Activated CD8-positive, alpha-beta T cell treated with anti-CD3 and anti-CD28 coated beads for 36 hours (primary cell): ENCODE measurements around the gene BMERB1. TPM values are rescaled to one million over a fixed set of nuclear protein-coding genes. Genes with fewer than 3 reads are reported as not detected.
"Not testable (repeated sequence)": the region's sequence is repeated elsewhere in the genome, so short reads cannot be mapped to it uniquely, and the experiment has no call there.

Experiments used
- ATAC-seq: fragments of 200-7000 bp; cut with Tn5 transposase; one replicate; pipeline ENCODE4 v1.10.0; 2021; ENCODE audit warnings: mild to moderate bottlenecking, moderate library complexity
- CTCF ChIA-PET: fragments of 350-600 bp; sonication (Branson Sonifier 250); formaldehyde crosslinking; loops from one replicate; lab custom pipeline; 2021; ENCODE audit warnings: antibody characterized with exemption; lab: Charles Lee
- POLR2A ChIA-PET: fragments of 350-600 bp; sonication (Branson Sonifier 250); formaldehyde crosslinking; loops from one replicate; lab custom pipeline; 2021; ENCODE audit warnings: antibody characterized with exemption; lab: Charles Lee
- DNase-seq: peaks from one replicate; pipeline ENCODE4 v3.0.0-alpha.2; 2020
- H3K27ac Mint-ChIP-seq: one replicate; pipeline ENCODE4 v1.8.0; 2021; ENCODE audit warnings: mild to moderate bottlenecking, mixed read lengths
- H3K27me3 Mint-ChIP-seq: one replicate; pipeline ENCODE4 v1.8.0; 2021; ENCODE audit warnings: mixed read lengths
- H3K36me3 Mint-ChIP-seq: one replicate; pipeline ENCODE4 v1.8.0; 2021; ENCODE audit warnings: low read depth, mixed read lengths
- H3K4me1 Mint-ChIP-seq: one replicate; pipeline ENCODE4 v1.8.0; 2021; ENCODE audit warnings: low read depth, mixed read lengths
- H3K4me3 Mint-ChIP-seq: one replicate; pipeline ENCODE4 v1.8.0; 2021; ENCODE audit warnings: mild to moderate bottlenecking, moderate library complexity, mixed read lengths
- H3K9me3 Mint-ChIP-seq: one replicate; pipeline ENCODE4 v1.8.0; 2021; ENCODE audit warnings: mixed read lengths
- intact Hi-C: fragments of 100-400 bp; cut with micrococcal nuclease; formaldehyde crosslinking; loops from one replicate; pipeline ENCODE4 v1.10.0; 2022
- total RNA-seq, 2 experiments: library from RNA; stranded (reverse); gene quantifications; one replicate each; pipeline ENCODE4 v1.2.3, GENCODE V29; 2021
- TF ChIP-seq, protein P1 (sequence below): fragments of 200-600 bp; IDR thresholded peaks from one replicate; pipeline ENCODE4 v1.8.0; 2022; ENCODE audit warnings: antibody characterized with exemption, mild to moderate bottlenecking

Gene BMERB1
- total RNA-seq, 2 experiments from 2014 or later = 14.0 to 14.1 TPM

DNA sequence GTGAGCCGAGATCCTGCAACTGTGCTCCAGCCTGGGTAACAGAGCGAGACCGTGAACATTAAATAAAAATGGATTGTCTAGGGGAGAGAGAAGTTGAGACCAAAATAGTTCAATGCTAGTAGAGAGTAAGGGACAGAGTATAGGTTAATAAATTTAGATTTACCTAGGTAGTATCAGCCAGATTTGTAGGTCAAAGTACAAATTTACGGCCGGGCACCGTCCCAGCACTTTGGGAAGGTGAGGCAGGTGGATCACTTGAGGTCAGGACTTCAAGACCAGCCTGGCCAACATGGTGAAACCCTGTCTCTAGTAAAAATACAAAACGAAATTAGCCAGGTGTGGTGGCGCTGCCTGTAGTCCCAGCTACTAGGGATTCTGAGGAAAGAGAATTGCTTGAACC, 12.2 kb upstream of the BMERB1 start:
- Mint-ChIP-seq H3K9me3 (no peaks in the 10 kb centered on the region), H3K4me3 (no peak overlapping the region), H3K36me3 (no peaks in the 10 kb centered on the region), H3K27me3 (peaks cover 3% of the 10 kb centered on the region), H3K27ac (no peak overlapping the region), H3K4me1 (no peaks in the 10 kb centered on the region)
- POLR2A ChIA-PET = no interaction called here
- DNase-seq (no peak), ATAC-seq (no peak)
- TF ChIP-seq, protein P1, sequence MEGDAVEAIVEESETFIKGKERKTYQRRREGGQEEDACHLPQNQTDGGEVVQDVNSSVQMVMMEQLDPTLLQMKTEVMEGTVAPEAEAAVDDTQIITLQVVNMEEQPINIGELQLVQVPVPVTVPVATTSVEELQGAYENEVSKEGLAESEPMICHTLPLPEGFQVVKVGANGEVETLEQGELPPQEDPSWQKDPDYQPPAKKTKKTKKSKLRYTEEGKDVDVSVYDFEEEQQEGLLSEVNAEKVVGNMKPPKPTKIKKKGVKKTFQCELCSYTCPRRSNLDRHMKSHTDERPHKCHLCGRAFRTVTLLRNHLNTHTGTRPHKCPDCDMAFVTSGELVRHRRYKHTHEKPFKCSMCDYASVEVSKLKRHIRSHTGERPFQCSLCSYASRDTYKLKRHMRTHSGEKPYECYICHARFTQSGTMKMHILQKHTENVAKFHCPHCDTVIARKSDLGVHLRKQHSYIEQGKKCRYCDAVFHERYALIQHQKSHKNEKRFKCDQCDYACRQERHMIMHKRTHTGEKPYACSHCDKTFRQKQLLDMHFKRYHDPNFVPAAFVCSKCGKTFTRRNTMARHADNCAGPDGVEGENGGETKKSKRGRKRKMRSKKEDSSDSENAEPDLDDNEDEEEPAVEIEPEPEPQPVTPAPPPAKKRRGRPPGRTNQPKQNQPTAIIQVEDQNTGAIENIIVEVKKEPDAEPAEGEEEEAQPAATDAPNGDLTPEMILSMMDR = no peak
- intact Hi-C loops = no loop called here
- CTCF ChIA-PET = no interaction called here

DNA sequence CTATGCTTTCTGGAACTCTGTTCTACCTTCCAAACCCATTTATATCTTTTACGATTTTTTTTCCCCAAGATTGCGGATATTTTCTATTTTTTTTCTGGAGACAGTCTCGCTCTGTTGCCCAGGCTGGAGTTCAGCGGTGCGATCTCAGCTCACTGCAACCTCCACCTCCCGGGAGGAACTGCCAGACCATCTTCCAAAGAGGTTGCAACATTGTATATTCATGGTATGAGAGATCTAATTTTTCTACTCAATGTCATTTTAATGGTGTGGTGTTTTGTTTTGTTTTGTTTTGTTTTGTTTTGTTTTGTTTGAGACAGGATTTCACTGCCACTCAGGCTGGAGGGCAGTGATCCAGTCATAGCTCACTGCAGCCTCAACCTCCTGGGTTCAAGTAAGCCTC, 8.5 kb upstream of the BMERB1 start:
- Mint-ChIP-seq H3K4me3 (no peak overlapping the region), H3K9me3 (no peaks in the 10 kb centered on the region), H3K27ac (no peak overlapping the region), H3K36me3 (no peaks in the 10 kb centered on the region), H3K4me1 (peaks cover 3% of the 10 kb centered on the region), H3K27me3 (peaks cover 3% of the 10 kb centered on the region)
- TF ChIP-seq, protein P1 = no peak
- POLR2A ChIA-PET = no interaction called here
- no peak for ATAC-seq
- DNase-seq = no peak
- intact Hi-C loops = no loop called here
- CTCF ChIA-PET = interaction anchor here (2.7 kb wide), 1 partner anchor 279 kb away, joined by 9 read pairs; no protein-coding TSS in a partner anchor

DNA sequence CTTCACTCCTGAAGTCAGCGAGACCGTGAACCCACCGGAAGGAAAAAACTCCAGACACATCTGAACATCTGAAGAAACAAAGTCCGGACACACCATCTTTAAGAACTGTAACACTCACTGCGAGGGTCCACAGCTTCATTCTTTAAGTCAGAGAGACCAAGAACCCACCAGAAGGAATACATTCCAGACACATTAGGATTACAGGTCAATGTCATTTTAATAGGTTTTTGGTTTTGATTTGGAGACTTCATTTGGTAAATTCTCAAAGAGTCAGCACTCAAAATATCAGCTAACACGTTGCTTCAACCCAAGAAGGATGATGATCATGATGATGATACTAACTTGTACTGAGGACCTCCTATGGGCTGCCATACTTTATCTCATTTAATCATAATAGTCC, 7.6 kb upstream of the BMERB1 start:
- intact Hi-C loops = no loop called here
- POLR2A ChIA-PET = no interaction called here
- H3K4me1 Mint-ChIP-seq = peaks cover 3% of the 10 kb centered on the region
- ATAC-seq = no peak
- no peaks in the 10 kb centered on the region for H3K36me3 Mint-ChIP-seq
- H3K27ac Mint-ChIP-seq = no peak overlapping the region
- TF ChIP-seq, protein P1 = no peak
- peaks cover 1% of the 10 kb centered on the region for H3K27me3 Mint-ChIP-seq
- CTCF ChIA-PET = interaction anchor here (0.7 to 2.1 kb wide), 4 partner anchors 83 to 215 kb away, joined by 3 to 11 read pairs (median 3); partner anchors contain the start of gene MARF1
- H3K4me3 Mint-ChIP-seq = no peak overlapping the region
- no peaks in the 10 kb centered on the region for H3K9me3 Mint-ChIP-seq
- no peak for DNase-seq

DNA sequence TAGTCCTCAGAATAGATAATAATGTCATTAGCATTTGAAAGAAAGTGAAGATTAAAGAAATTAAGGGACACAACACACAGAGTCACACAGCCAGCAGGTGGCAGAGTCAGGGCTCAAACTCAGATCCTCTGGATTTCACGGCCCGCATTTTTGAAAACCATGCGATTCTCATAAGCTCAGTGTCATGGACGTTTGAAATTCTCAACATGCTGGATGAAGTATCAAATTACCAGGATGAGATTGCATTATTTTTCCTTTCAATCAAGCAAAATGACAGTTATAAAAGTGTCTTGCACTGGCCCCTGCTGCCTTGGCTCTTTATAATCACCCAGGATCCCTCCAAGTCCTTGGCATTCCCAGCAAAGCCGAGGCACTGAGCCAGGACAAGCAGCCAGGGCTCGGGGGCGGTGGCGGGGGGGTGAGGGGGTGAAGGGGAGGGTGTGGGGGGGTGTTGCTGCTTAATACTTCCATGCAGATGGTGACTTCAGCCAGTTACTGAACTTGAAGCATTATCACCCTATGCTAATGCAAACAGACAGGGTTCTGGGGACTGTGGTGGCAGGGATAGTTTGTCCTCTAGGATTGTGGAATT, 6.6 kb upstream of the BMERB1 start:
- ATAC-seq = peak; percentile 68
- Mint-ChIP-seq H3K9me3 (no peaks in the 10 kb centered on the region), H3K27me3 (peaks cover 1% of the 10 kb centered on the region), H3K4me1 (peaks cover 3% of the 10 kb centered on the region), H3K4me3 (no peak overlapping the region), H3K27ac (no peak overlapping the region), H3K36me3 (no peaks in the 10 kb centered on the region)
- ChIA-PET POLR2A (no interaction called here), CTCF (interaction anchor here (0.6 to 2.1 kb wide), 15 partner anchors 9 to 217 kb away, joined by 3 to 11 read pairs (median 3); partner anchors contain the start of gene MARF1)
- intact Hi-C loops = no loop called here
- TF ChIP-seq, protein P1 = peak; percentile 66
- peak; percentile 76 for DNase-seq

DNA sequence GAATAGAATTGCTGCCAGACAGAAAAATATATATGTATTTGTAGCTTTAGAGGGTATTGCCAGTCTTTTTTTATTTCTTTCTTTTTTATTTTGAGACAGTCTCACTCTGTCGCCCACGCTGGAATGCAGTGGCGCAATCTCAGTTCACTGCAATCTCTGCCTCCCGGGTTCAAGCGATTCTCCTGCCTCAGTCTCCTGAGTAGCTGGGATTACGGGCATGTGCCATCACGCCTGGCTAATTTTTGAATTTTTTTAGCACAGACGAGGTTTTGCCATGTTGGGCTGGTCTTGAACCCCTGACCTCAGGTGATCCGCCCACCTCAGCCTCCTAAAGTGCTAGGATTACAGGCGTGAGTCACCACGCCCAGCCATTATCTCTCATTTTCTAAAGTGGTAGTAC, 3.5 kb upstream of the BMERB1 start:
- intact Hi-C loops = not testable (repeated sequence)

More for the DNA sequence above, 3.5 kb upstream of the BMERB1 start:
- peaks cover 14% of the 10 kb centered on the region for H3K27me3 Mint-ChIP-seq
- H3K27ac Mint-ChIP-seq, H3K4me3 Mint-ChIP-seq, POLR2A ChIA-PET, DNase-seq, H3K9me3 Mint-ChIP-seq, CTCF ChIA-PET, H3K36me3 Mint-ChIP-seq, ATAC-seq: not testable (repeated sequence)
- peaks cover 11% of the 10 kb centered on the region for H3K4me1 Mint-ChIP-seq
